Neutrophil (primary cell): Measurements from ENCODE around the gene TBRG1.

Experiments used
- H3K27ac ChIP-seq: fragments of 200-600 bp; sonication (generic); 2 replicates; pipeline ENCODE4 v1.5.1; 2016; ENCODE audit warnings: mild to moderate bottlenecking, moderate library complexity
- H3K27me3 ChIP-seq: fragments of 200-600 bp; sonication (generic); 2 replicates; pipeline ENCODE4 v1.6.0; 2016; ENCODE audit warnings: mild to moderate bottlenecking
- H3K36me3 ChIP-seq: fragments of 200-600 bp; sonication (generic); 2 replicates; pipeline ENCODE4 v1.5.1; 2017
- H3K4me1 ChIP-seq, 2 experiments: fragments of 200-600 bp in 1 of 2; sonication (generic) in 1 of 2; 1 replicate in 1 of 2; 2 replicates in 1 of 2; pipeline versions ENCODE4 v1.5.1 to v1.6.1; 2013 to 2016; ENCODE audit warnings: low read depth in 1 of 2, low read length in 1 of 2, mild to moderate bottlenecking in 1 of 2, moderate library complexity in 1 of 2; ENCODE audit not compliant: control insufficient read depth in 1 of 2, insufficient read depth in 1 of 2
- H3K4me3 ChIP-seq, 2 experiments: fragments of 200-600 bp in 1 of 2; sonication (generic) in 1 of 2; 1 replicate in 1 of 2; 2 replicates in 1 of 2; pipeline ENCODE4 v1.5.1; 2013 to 2016; ENCODE audit warnings: low read depth in 1 of 2, low read length in 1 of 2, mild to moderate bottlenecking in 1 of 2, moderate library complexity in 1 of 2
- H3K9me3 ChIP-seq: fragments of 200-600 bp; sonication (generic); 2 replicates; pipeline ENCODE4 v1.5.1; 2016
- TF ChIP-seq, protein P1 (sequence below): fragments of 200-600 bp; sonication (generic); IDR thresholded peaks from 2 replicates; pipeline ENCODE4 v1.5.1; 2016; ENCODE audit warnings: antibody characterized with exemption

Gene TBRG1

DNA sequence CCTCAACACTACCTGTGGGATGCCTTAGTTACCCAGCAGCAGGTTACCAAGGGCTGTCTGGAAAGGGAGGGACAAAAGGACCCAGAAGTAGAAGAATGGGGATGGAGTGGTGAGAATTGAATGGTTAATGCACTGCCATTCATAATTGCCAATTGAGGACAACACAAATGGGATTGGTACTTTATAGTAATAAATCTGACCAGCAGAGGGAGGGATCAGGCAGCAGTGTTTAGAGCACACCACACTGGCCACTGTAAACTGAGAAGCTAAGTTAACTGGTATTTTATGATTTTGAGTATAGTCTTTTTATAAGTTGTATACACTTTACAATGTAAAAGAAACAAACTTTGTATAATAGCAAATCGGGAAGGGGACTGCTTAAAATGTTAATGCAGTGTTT is 10.7 kb downstream of the TBRG1 start:
- Histone ChIP-seq H3K4me1 (no peaks in the 10 kb centered on the region), H3K9me3 (no peaks in the 10 kb centered on the region), H3K27me3 (no peaks in the 10 kb centered on the region), H3K27ac (no peak overlapping the region), H3K4me3 (no peak overlapping the region), H3K36me3 (peaks cover 94% of the 10 kb centered on the region)
- TF ChIP-seq, protein P1, sequence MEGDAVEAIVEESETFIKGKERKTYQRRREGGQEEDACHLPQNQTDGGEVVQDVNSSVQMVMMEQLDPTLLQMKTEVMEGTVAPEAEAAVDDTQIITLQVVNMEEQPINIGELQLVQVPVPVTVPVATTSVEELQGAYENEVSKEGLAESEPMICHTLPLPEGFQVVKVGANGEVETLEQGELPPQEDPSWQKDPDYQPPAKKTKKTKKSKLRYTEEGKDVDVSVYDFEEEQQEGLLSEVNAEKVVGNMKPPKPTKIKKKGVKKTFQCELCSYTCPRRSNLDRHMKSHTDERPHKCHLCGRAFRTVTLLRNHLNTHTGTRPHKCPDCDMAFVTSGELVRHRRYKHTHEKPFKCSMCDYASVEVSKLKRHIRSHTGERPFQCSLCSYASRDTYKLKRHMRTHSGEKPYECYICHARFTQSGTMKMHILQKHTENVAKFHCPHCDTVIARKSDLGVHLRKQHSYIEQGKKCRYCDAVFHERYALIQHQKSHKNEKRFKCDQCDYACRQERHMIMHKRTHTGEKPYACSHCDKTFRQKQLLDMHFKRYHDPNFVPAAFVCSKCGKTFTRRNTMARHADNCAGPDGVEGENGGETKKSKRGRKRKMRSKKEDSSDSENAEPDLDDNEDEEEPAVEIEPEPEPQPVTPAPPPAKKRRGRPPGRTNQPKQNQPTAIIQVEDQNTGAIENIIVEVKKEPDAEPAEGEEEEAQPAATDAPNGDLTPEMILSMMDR = no peak

DNA sequence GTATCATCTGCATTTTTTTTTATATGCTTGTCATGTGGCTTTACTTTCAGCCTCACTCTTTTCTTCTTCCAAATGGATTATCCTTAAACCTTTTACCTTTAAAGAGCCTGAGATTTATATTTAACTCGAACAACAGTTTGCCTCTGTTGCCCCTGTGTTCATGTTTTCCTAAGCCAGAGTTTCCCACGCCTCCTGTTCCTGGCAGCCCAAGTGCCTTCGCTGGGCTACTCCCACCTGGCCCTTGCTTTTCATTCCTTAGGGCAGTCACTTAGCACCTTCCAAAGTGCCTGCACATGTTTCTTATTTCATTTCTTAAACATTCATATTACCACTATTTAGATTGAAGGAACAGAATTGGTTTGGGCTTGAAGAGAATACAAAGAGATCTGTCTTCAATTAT is 13.3 kb downstream of the TBRG1 start:
- TF ChIP-seq, protein P1 = no peak
- Histone ChIP-seq H3K4me3 (no peak overlapping the region), H3K9me3 (no peaks in the 10 kb centered on the region), H3K27ac (no peak overlapping the region), H3K4me1 (no peaks in the 10 kb centered on the region), H3K27me3 (no peaks in the 10 kb centered on the region), H3K36me3 (peaks cover 83% of the 10 kb centered on the region)

DNA sequence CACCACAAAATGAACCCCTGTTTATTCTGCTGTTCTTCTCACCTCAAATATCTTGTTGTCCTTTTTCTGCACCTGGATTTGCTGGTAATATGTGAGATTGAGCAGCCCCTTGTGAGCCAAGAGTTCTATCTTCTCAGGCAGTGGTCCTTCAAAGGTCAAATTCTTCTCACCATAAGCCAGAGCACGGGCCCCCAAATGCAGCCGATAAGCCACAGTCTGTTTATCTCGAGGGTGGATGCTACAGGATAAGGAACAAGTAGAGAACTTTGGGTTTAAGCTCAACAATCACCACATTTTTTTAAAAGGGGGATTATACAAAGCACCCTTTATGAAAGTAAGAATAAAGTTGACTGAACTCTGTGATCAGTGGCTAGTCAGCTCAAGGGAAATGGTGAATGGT is 15.8 kb downstream of the TBRG1 start:
- H3K4me3 ChIP-seq = no peak overlapping the region
- no peaks in the 10 kb centered on the region for H3K27me3 ChIP-seq
- no peaks in the 10 kb centered on the region for H3K9me3 ChIP-seq
- no peak overlapping the region for H3K27ac ChIP-seq
- no peaks in the 10 kb centered on the region for H3K4me1 ChIP-seq
- peaks cover 57% of the 10 kb centered on the region for H3K36me3 ChIP-seq
- TF ChIP-seq, protein P1 = no peak

DNA sequence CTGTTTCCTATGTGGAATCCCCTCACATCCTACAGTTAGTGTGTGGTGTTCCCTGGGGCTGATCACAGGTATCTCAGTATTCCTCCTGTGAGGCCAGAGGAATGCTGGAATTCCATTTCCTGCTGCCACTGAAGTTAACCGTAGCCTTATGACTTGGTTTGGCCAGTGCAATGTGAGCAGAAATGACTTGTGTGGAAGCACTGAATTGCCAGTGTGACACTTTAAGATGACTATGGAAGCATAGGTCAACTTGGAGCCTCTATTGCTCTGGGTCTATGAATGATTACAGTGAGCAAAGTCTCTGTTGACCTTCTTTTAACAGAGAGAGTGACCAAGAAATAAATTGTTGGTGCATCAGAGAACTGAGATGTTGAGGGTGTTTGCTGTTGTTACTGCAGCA is 16.5 kb downstream of the TBRG1 start:
- H3K27ac ChIP-seq = no peak overlapping the region
- no peaks in the 10 kb centered on the region for H3K4me1 ChIP-seq
- H3K27me3 ChIP-seq = no peaks in the 10 kb centered on the region
- H3K9me3 ChIP-seq = no peaks in the 10 kb centered on the region
- TF ChIP-seq, protein P1 = no peak
- H3K4me3 ChIP-seq = no peak overlapping the region
- peaks cover 50% of the 10 kb centered on the region for H3K36me3 ChIP-seq

DNA sequence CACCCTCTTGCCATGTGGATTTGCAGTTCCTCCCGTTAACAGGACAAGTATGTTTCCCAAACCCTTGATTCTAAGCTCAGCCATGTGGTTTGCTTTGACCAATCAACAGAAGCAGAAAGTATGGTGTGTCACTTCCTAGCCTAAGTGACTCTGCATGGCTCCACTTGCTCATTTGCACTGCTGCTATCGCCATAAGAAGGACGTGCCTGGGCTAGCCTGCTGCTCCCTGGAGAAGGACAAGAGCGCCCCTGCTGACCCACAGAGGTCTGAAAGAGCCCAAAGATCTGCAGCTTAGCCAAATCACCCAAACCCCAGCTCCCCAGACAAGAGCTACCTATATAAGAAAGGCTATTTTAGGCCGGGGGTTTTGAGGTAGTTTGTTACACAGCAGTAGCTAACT is 18.0 kb downstream of the TBRG1 start:
- TF ChIP-seq, protein P1 = no peak
- Histone ChIP-seq H3K4me1 (peaks cover 0 to 4% of the 10 kb centered on the region in 2 experiments), H3K36me3 (peaks cover 37% of the 10 kb centered on the region), H3K27me3 (no peaks in the 10 kb centered on the region), H3K9me3 (no peaks in the 10 kb centered on the region), H3K27ac (no peak overlapping the region), H3K4me3 (no peak overlapping the region)

DNA sequence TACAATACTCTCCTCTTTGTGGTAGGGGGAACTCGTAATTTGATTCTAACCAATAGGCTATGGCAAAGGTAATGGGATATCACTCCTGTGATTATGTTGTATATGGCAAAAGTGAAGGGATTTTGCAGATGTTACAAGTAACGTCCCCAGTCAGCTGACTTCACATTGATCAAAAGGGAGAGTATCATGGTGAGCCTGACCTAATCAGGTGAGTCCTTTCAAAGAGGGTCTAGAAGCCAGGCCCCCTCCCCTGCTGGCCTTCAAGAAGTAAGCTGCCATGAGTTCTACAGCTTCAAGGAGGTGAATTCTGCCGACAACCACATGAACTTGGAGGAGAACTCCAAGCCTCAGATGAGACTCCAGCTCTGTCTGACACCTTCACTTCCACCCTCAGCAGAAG is 20.0 kb downstream of the TBRG1 start:
- H3K27ac ChIP-seq = no peak overlapping the region
- no peaks in the 10 kb centered on the region for H3K27me3 ChIP-seq
- peaks cover 17% of the 10 kb centered on the region for H3K36me3 ChIP-seq
- H3K4me3 ChIP-seq = no peak overlapping the region
- peaks cover 0 to 4% of the 10 kb centered on the region in 2 experiments for H3K4me1 ChIP-seq
- H3K9me3 ChIP-seq = no peaks in the 10 kb centered on the region
- TF ChIP-seq, protein P1 = no peak
